Loucy (cell line): ENCODE measurements around the gene UNC45A.

ENCODE experiments used
- H2AFZ ChIP-seq: fragments of 200-600 bp; sonication (generic); 2 replicates; pipeline ENCODE4 v1.6.0; 2016; ENCODE audit warnings: antibody characterized with exemption, mild to moderate bottlenecking, low read length, moderate library complexity
- H3F3A ChIP-seq: fragments of 200-600 bp; 2 replicates; pipeline ENCODE4 v1.6.0; 2016; ENCODE audit warnings: antibody characterized with exemption, low read depth, mild to moderate bottlenecking
- H3K27me3 ChIP-seq: fragments of 200-600 bp; sonication (generic); 2 replicates; pipeline ENCODE4 v1.6.1; 2014; ENCODE audit warnings: low read length, mild to moderate bottlenecking; ENCODE audit not compliant: insufficient read depth, poor library complexity, severe bottlenecking
- H3K36me3 ChIP-seq: fragments of 200-600 bp; sonication (generic); 2 replicates; pipeline ENCODE4 v1.6.1; 2016; ENCODE audit warnings: low read length; ENCODE audit not compliant: insufficient read depth
- H3K4me1 ChIP-seq: fragments of 200-600 bp; sonication (generic); 2 replicates; pipeline ENCODE4 v1.5.1; 2014; ENCODE audit warnings: low read length, mild to moderate bottlenecking; ENCODE audit not compliant: insufficient read depth, poor library complexity, severe bottlenecking
- H3K4me2 ChIP-seq: fragments of 200-600 bp; sonication (generic); 2 replicates; pipeline ENCODE4 v1.6.0; 2014; ENCODE audit warnings: antibody characterized with exemption, low read length, low read depth, mild to moderate bottlenecking; ENCODE audit not compliant: poor library complexity, severe bottlenecking
- H3K4me3 ChIP-seq: fragments of 200-600 bp; sonication (generic); 2 replicates; pipeline ENCODE4 v1.5.1; 2014; ENCODE audit warnings: low read length, mild to moderate bottlenecking, mixed read lengths; ENCODE audit not compliant: poor library complexity, severe bottlenecking
- H3K79me2 ChIP-seq: fragments of 200-600 bp; sonication (generic); 2 replicates; pipeline ENCODE4 v1.6.1; 2014; ENCODE audit warnings: low read length; ENCODE audit not compliant: insufficient read depth
- H3K9ac ChIP-seq: fragments of 200-600 bp; sonication (generic); 2 replicates; pipeline ENCODE4 v1.6.0; 2014; ENCODE audit warnings: mild to moderate bottlenecking, low read depth, low read length, moderate library complexity; ENCODE audit not compliant: poor library complexity, severe bottlenecking
- H3K9me2 ChIP-seq: fragments of 200-600 bp; sonication (generic); replicated peaks from 2 replicates; pipeline ENCODE4 v1.6.1; 2016; ENCODE audit warnings: low read depth, low read length, mixed read lengths
- H3K9me3 ChIP-seq: fragments of 200-600 bp; sonication (generic); 2 replicates; pipeline ENCODE4 v1.6.1; 2014; ENCODE audit warnings: mild to moderate bottlenecking, antibody characterized with exemption, low read length, low read depth; ENCODE audit not compliant: insufficient read depth
- H4K20me1 ChIP-seq: fragments of 200-600 bp; sonication (generic); 2 replicates; pipeline ENCODE4 v1.6.0; 2014; ENCODE audit warnings: antibody characterized with exemption, low read length, mild to moderate bottlenecking; ENCODE audit not compliant: insufficient read depth, poor library complexity, severe bottlenecking
- EZH2phosphoT487 ChIP-seq: fragments of 200-600 bp; IDR thresholded peaks from 2 replicates; pipeline ENCODE4 v1.6.1; 2018; ENCODE audit warnings: antibody characterized with exemption, mild to moderate bottlenecking, moderate library complexity, borderline replicate concordance
- TF ChIP-seq, protein P1 (sequence below): fragments of 200-600 bp; sonication (generic); conservative IDR thresholded peaks from 2 replicates; pipeline ENCODE4 v1.5.1; 2014; ENCODE audit warnings: mild to moderate bottlenecking, antibody characterized with exemption, low read length

The UNC45A gene

DNA sequence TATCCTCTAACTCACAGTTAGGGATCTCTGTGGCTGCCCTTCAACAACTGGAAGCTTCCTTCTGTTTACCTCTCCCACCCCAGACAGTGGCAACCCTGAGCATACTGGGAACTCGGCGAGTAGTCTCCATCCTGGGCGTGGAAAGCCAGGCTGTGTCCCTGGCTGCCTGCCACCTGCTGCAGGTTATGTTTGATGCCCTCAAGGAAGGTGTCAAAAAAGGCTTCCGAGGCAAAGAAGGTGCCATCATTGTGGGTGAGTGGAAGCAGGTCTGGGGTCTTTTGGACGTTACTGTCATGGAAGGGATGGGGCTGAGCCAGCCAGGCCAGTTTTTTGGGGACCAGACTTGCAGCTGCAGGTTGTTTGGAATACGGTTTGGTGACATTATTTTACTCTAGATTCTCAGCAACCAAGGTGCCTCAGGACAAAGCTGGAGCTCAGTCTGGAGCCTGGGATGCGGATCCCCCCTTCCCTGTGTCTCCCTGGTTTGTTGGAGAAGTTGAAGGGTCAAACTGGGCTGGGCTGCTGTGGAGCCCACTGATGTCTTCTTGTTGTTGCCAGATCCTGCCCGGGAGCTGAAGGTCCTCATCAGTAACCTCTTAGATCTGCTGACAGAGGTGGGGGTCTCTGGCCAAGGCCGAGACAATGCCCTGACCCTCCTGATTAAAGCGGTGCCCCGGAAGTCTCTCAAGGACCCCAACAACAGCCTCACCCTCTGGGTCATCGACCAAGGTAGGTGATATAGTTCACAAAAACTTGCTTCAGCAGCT, 7.5 kb downstream of the UNC45A start:
- no peaks in the 10 kb centered on the region for H3K9me3 ChIP-seq
- H2AFZ ChIP-seq, result no peak overlapping the region
- no peaks in the 10 kb centered on the region for H3K27me3 ChIP-seq
- no peaks in the 10 kb centered on the region for H3K9me2 ChIP-seq
- peaks cover 54% of the 10 kb centered on the region; the same call in 1 of the 2 replicates for H3K36me3 ChIP-seq
- no peak overlapping the region for H3K9ac ChIP-seq
- peaks cover 6% of the 10 kb centered on the region; the same call in 1 of the 2 replicates for H3K79me2 ChIP-seq
- H3K4me2 ChIP-seq, result no peak overlapping the region
- no peak overlapping the region for H3K4me3 ChIP-seq
- no peaks in the 10 kb centered on the region for H3F3A ChIP-seq
- TF ChIP-seq, protein P1, sequence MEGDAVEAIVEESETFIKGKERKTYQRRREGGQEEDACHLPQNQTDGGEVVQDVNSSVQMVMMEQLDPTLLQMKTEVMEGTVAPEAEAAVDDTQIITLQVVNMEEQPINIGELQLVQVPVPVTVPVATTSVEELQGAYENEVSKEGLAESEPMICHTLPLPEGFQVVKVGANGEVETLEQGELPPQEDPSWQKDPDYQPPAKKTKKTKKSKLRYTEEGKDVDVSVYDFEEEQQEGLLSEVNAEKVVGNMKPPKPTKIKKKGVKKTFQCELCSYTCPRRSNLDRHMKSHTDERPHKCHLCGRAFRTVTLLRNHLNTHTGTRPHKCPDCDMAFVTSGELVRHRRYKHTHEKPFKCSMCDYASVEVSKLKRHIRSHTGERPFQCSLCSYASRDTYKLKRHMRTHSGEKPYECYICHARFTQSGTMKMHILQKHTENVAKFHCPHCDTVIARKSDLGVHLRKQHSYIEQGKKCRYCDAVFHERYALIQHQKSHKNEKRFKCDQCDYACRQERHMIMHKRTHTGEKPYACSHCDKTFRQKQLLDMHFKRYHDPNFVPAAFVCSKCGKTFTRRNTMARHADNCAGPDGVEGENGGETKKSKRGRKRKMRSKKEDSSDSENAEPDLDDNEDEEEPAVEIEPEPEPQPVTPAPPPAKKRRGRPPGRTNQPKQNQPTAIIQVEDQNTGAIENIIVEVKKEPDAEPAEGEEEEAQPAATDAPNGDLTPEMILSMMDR, result no peak
- no peak for TF ChIP-seq EZH2phosphoT487
- H4K20me1 ChIP-seq, result no peaks in the 10 kb centered on the region
- H3K4me1 ChIP-seq, result no peaks in the 10 kb centered on the region

DNA sequence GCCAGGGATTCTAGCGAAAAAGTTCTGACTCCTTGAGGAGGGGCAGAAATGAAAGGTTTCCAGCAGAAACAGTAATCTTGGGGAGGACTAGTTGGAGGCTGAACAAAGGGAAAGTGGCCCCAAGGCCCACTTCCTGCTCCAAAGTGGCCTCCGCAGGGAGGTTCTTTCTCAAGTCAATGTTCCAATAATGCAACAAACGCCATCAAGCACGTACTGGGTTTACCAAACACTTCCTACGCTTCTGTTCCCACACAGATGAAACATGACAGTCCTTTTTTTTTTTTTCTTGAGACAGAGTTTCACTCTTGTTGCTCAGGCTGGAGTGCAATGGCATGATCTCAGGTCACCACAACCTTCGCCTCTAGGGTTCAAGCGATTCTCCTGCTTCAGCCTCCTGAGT, 10.0 kb downstream of the UNC45A start:
- H3K4me2 ChIP-seq, result no peak overlapping the region
- H3K4me1 ChIP-seq, result peaks cover 7% of the 10 kb centered on the region
- H3K9me2 ChIP-seq, result no peaks in the 10 kb centered on the region
- no peaks in the 10 kb centered on the region for H3F3A ChIP-seq
- H3K4me3 ChIP-seq, result no peak overlapping the region
- H3K9ac ChIP-seq, result no peak overlapping the region
- H3K9me3 ChIP-seq, result no peaks in the 10 kb centered on the region
- peaks cover 59% of the 10 kb centered on the region; the same call in 1 of the 2 replicates for H3K36me3 ChIP-seq
- TF ChIP-seq EZH2phosphoT487, result no peak
- TF ChIP-seq, protein P1, result no peak
- H4K20me1 ChIP-seq, result no peaks in the 10 kb centered on the region
- no peaks in the 10 kb centered on the region; the same call in 1 of the 2 replicates for H3K79me2 ChIP-seq
- H2AFZ ChIP-seq, result no peak overlapping the region
- H3K27me3 ChIP-seq, result no peaks in the 10 kb centered on the region

DNA sequence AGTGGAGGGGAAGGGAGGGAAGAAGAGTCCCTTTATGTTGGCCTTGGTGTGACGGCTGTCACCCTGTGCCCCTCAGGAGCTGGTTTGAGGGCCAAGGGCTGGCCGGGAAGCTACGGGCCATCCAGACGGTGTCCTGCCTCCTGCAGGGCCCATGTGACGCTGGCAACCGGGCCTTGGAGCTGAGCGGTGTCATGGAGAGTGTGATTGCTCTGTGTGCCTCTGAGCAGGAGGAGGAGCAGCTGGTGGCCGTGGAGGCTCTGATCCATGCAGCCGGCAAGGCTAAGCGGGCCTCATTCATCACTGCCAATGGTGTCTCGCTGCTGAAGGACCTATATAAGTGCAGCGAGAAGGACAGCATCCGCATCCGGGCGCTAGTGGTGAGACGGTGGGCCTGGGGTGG, 11.5 kb downstream of the UNC45A start:
- H3F3A ChIP-seq, result no peaks in the 10 kb centered on the region
- peaks cover 7% of the 10 kb centered on the region for H3K4me1 ChIP-seq
- no peaks in the 10 kb centered on the region for H3K9me3 ChIP-seq
- H4K20me1 ChIP-seq, result no peaks in the 10 kb centered on the region
- no peak overlapping the region for H3K4me2 ChIP-seq
- H3K9ac ChIP-seq, result no peak overlapping the region
- H2AFZ ChIP-seq, result no peak overlapping the region
- H3K36me3 ChIP-seq, result peaks cover 61% of the 10 kb centered on the region; the same call in 1 of the 2 replicates
- no peaks in the 10 kb centered on the region for H3K79me2 ChIP-seq
- H3K27me3 ChIP-seq, result no peaks in the 10 kb centered on the region
- H3K9me2 ChIP-seq, result no peaks in the 10 kb centered on the region
- no peak for TF ChIP-seq EZH2phosphoT487
- TF ChIP-seq, protein P1, result no peak
- H3K4me3 ChIP-seq, result no peak overlapping the region
